Stimulated activated memory B cell treated with anti-CD40 and anti-IgM and Interleukin-4, amounts not matched to agents 10 μg/mL and 1 μg/mL and 100 μg/mL, for 72 hours (primary cell): Measurements from ENCODE around the gene DAB2.

ENCODE experiments used
- ATAC-seq: fragments of 150-1000 bp; cut with Tn5 transposase; 2 replicates; pipeline ENCODE4 v1.10.0; 2021
- H3K27ac Mint-ChIP-seq: one replicate; pipeline ENCODE4 v1.8.0; 2022; ENCODE audit warnings: mild to moderate bottlenecking, mixed read lengths
- H3K27me3 Mint-ChIP-seq: one replicate; pipeline ENCODE4 v1.8.0; 2022; ENCODE audit warnings: mixed read lengths
- H3K36me3 Mint-ChIP-seq: one replicate; pipeline ENCODE4 v1.8.0; 2022; ENCODE audit warnings: mixed read lengths
- H3K4me1 Mint-ChIP-seq: one replicate; pipeline ENCODE4 v1.8.0; 2022; ENCODE audit warnings: mixed read lengths
- H3K4me3 Mint-ChIP-seq: one replicate; pipeline ENCODE4 v1.8.0; 2022; ENCODE audit warnings: mild to moderate bottlenecking, moderate library complexity, mixed read lengths
- H3K9me3 Mint-ChIP-seq: one replicate; pipeline ENCODE4 v1.8.0; 2022; ENCODE audit warnings: mixed read lengths

Gene DAB2

GRCh38 chr5:39424736-39425637 is at the start of gene DAB2:
TSS of gene DAB2 (minus strand) at chr5:39424980. CDS start at chr5:39394320, 30,660 bp downstream.
- H3K36me3 Mint-ChIP-seq: no peaks in the 10 kb centered on the region
- no peaks in the 10 kb centered on the region for H3K9me3 Mint-ChIP-seq
- peaks cover 7% of the 10 kb centered on the region for H3K4me1 Mint-ChIP-seq
- peak within 1 kb of the TSS; percentile 87 for H3K4me3 Mint-ChIP-seq
- no peak within 1 kb of the TSS for H3K27ac Mint-ChIP-seq
- H3K27me3 Mint-ChIP-seq: peaks cover 52% of the 10 kb centered on the region
- peak; percentile 76 for ATAC-seq

- no peaks in the 10 kb centered on the region for H3K36me3 Mint-ChIP-seq
- H3K4me3 Mint-ChIP-seq: no peak overlapping the region
- no peaks in the 10 kb centered on the region for H3K4me1 Mint-ChIP-seq
- H3K27me3 Mint-ChIP-seq: peaks cover 12% of the 10 kb centered on the region
- no peak for ATAC-seq
- H3K9me3 Mint-ChIP-seq: no peaks in the 10 kb centered on the region
- no peak overlapping the region for H3K27ac Mint-ChIP-seq
Observed at GRCh38 chr5:39473156-39473775, 48.5 kb upstream of the DAB2 start.

DNA sequence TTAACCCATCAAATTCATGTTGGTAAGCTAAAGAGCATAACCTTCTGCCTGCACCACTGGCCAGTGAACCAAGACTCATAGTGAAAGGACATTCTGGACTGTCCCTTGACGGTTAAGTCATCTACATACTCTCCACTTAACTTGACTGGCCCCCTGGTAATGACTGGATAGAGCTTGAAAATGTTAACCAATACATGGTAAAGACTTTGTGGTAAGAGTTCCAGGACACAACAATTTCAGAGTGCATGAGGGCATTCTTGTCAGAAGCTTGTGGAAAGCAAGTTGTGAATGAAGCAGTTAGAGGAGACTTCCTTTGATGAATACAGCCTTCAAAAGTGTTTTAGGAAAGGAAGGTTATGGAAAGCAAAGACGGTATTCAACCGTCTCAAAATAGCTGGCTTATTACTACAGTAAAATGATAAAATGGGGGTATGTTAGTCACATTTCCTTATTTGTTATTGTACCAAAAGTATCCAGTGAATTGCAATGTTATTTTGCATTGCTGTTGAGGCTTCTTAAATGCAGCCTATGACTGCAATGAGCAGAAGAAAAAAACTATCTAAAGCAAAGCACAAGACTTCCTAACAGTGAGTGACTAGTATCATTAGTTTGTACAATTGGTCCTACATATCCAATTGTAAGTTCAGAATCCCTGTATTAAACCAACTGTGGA is 47.2 kb upstream of the DAB2 start:
- H3K4me3 Mint-ChIP-seq: no peak overlapping the region
- no peaks in the 10 kb centered on the region for H3K9me3 Mint-ChIP-seq
- H3K27me3 Mint-ChIP-seq: peaks cover 12% of the 10 kb centered on the region
- no peaks in the 10 kb centered on the region for H3K36me3 Mint-ChIP-seq
- H3K4me1 Mint-ChIP-seq: no peaks in the 10 kb centered on the region
- no peak for ATAC-seq
- H3K27ac Mint-ChIP-seq: no peak overlapping the region

- Mint-ChIP-seq H3K4me3 (no peak overlapping the region), H3K36me3 (no peaks in the 10 kb centered on the region), H3K4me1 (no peaks in the 10 kb centered on the region), H3K9me3 (no peaks in the 10 kb centered on the region), H3K27me3 (peaks cover 12% of the 10 kb centered on the region), H3K27ac (no peak overlapping the region)
- no peak for ATAC-seq
Observed at GRCh38 chr5:39470811-39471210, 46.0 kb upstream of the DAB2 start.

GRCh38 chr5:39469777-39470415 is 45.1 kb upstream of the DAB2 start:
- no peak for ATAC-seq
- peaks cover 8% of the 10 kb centered on the region for H3K27me3 Mint-ChIP-seq
- H3K27ac Mint-ChIP-seq: no peak overlapping the region
- no peaks in the 10 kb centered on the region for H3K9me3 Mint-ChIP-seq
- no peaks in the 10 kb centered on the region for H3K4me1 Mint-ChIP-seq
- H3K36me3 Mint-ChIP-seq: no peaks in the 10 kb centered on the region
- H3K4me3 Mint-ChIP-seq: no peak overlapping the region

DNA sequence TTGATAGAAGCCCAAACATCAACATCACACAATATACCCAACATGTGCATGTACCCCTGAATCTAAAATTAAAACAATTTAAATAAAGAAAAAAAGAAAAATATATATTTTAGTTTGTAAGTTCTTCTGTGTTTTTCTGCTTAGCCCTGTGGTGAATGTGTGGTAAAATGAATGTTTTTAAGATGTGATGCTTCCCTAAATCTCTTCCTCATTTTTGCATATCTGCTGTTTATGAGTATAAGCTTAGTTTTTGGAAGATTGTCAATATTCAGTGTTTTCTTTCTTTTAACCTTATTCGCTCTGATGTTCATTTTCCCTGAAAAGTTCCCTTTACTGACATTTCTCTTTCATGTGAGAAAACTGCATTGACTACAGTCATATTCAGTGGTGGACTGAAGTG is 44.4 kb upstream of the DAB2 start:
- Mint-ChIP-seq H3K36me3 (no peaks in the 10 kb centered on the region), H3K4me3 (no peak overlapping the region), H3K27me3 (peaks cover under 1% of the 10 kb centered on the region), H3K9me3 (no peaks in the 10 kb centered on the region), H3K4me1 (no peaks in the 10 kb centered on the region), H3K27ac (no peak overlapping the region)
- ATAC-seq: no peak

DNA sequence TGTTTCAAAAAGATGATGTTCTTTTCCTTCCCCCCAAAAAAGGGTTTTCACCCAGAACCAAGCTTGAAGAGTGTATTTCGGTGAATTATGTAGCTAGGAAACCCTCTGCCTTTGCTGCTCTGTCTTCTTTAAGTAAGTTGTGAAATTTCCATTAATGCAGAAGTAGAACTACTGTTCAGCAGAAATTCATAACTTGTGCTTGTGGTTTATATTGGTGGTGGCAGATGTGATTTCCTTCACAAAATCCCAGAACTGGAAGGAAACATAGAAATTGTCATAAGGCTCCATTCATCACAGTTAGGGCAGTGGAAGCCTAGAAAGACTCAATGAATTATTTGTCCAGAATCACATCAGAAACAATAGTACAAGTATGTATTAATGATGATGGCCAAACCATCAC is 42.1 kb upstream of the DAB2 start:
- Mint-ChIP-seq H3K4me1 (peaks cover 6% of the 10 kb centered on the region), H3K4me3 (no peak overlapping the region), H3K27me3 (no peaks in the 10 kb centered on the region), H3K36me3 (no peaks in the 10 kb centered on the region), H3K9me3 (no peaks in the 10 kb centered on the region), H3K27ac (no peak overlapping the region)
- no peak for ATAC-seq

- no peaks in the 10 kb centered on the region for H3K36me3 Mint-ChIP-seq
- H3K27me3 Mint-ChIP-seq: no peaks in the 10 kb centered on the region
- no peak overlapping the region for H3K27ac Mint-ChIP-seq
- no peaks in the 10 kb centered on the region for H3K9me3 Mint-ChIP-seq
- peaks cover 15% of the 10 kb centered on the region for H3K4me1 Mint-ChIP-seq
- no peak overlapping the region for H3K4me3 Mint-ChIP-seq
- no peak for ATAC-seq
Observed at GRCh38 chr5:39465843-39466242, 41.1 kb upstream of the DAB2 start.

DNA sequence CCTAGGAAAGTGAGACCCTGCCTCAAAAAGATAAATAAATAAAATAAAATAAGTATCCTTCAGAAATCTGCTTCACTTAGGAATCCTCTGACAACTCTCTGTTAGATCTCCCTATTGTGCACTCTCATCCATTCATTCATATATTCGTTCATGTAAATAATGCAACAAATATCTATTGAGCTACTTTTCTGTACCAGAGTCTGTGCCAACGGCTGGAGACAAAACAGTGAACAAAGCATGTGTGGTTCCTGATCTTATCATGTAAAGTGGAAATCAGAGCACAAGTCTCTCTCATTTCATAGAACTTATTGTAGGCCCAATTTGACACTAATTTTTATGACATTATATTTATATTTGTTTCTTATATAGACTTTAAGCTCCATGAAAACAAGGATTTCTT is 40.3 kb upstream of the DAB2 start:
- no peak overlapping the region for H3K4me3 Mint-ChIP-seq
- H3K36me3 Mint-ChIP-seq: no peaks in the 10 kb centered on the region
- no peak for ATAC-seq
- H3K27ac Mint-ChIP-seq: no peak overlapping the region
- H3K4me1 Mint-ChIP-seq: peaks cover 20% of the 10 kb centered on the region
- H3K27me3 Mint-ChIP-seq: no peaks in the 10 kb centered on the region
- H3K9me3 Mint-ChIP-seq: no peaks in the 10 kb centered on the region

GRCh38 chr5:39464088-39464487 is 39.3 kb upstream of the DAB2 start:
- Mint-ChIP-seq H3K9me3 (no peaks in the 10 kb centered on the region), H3K4me3 (no peak overlapping the region), H3K27ac (no peak overlapping the region), H3K36me3 (no peaks in the 10 kb centered on the region), H3K4me1 (peaks cover 22% of the 10 kb centered on the region), H3K27me3 (no peaks in the 10 kb centered on the region)
- no peak for ATAC-seq

DNA sequence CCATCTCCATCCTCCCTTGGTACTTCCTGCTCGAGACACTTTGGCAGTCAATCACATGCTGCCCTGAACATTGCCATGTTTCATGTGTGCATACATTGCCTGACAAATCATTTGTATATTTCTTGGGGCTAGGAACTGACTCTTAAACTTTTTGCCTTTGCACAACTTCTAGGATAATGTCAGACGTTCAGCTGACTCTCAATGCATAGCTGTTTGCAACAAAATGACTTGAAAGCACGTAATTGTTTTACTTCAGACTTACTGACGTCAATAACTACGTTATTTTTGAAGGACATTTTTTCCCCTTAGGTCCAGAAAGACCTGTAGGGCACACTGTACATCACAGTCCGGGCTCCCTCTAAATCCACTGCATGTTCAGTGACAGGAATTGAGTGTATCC is 37.4 kb upstream of the DAB2 start:
- no peaks in the 10 kb centered on the region for H3K36me3 Mint-ChIP-seq
- ATAC-seq: no peak
- H3K4me1 Mint-ChIP-seq: peaks cover 22% of the 10 kb centered on the region
- no peaks in the 10 kb centered on the region for H3K27me3 Mint-ChIP-seq
- no peak overlapping the region for H3K27ac Mint-ChIP-seq
- no peaks in the 10 kb centered on the region for H3K9me3 Mint-ChIP-seq
- no peak overlapping the region for H3K4me3 Mint-ChIP-seq

- peak; percentile 97 for ATAC-seq
- Mint-ChIP-seq H3K27me3 (no peaks in the 10 kb centered on the region), H3K27ac (peak overlapping the region; percentile 51), H3K4me1 (peaks cover 29% of the 10 kb centered on the region), H3K36me3 (no peaks in the 10 kb centered on the region), H3K4me3 (peak overlapping the region; percentile 1), H3K9me3 (no peaks in the 10 kb centered on the region)
Observed at GRCh38 chr5:39461007-39461682, 36.4 kb upstream of the DAB2 start.

GRCh38 chr5:39459907-39460306 is 35.1 kb upstream of the DAB2 start:
- Mint-ChIP-seq H3K27me3 (no peaks in the 10 kb centered on the region), H3K9me3 (no peaks in the 10 kb centered on the region), H3K36me3 (no peaks in the 10 kb centered on the region), H3K27ac (no peak overlapping the region), H3K4me3 (no peak overlapping the region), H3K4me1 (peaks cover 38% of the 10 kb centered on the region)
- ATAC-seq: no peak

DNA sequence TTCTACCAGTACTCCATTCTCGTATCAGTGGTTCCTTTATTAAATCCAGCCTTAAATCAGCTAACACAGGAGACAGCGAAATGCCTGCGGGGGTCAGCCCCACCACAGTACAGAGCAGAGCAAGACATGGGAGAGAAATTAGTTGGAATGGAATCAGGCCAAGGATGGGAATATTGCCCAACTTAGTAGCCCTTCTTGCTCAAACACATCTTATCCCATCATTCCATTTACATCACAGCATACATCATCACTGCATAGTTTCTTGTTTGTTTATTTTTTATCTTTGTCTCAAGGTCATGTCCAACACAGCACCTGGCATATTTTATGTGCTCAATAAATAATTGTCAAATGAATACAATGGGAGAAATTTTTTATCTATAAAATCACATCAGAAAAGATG is 34.3 kb upstream of the DAB2 start:
- Mint-ChIP-seq H3K4me3 (no peak overlapping the region), H3K27ac (no peak overlapping the region), H3K27me3 (no peaks in the 10 kb centered on the region), H3K9me3 (no peaks in the 10 kb centered on the region), H3K36me3 (no peaks in the 10 kb centered on the region), H3K4me1 (peaks cover 38% of the 10 kb centered on the region)
- no peak for ATAC-seq

DNA sequence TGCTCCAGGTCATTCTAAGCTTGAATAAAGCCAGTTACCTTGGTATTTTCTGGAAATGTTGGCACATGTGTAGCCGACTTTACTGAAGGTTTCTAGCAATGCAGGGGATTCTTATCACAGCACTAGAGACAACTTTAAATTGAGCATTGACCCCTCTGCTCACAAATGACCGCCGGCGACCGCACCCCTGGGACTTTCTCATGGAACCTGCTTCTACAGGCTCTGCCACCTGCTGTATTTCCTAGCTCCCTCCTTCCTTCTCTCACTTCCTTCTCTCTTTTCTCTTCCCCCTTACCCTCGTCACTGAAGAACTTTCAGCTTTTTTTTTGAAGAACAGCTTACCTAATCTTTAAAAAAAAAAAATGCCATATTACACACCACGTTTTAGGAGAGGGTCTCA is 30.9 kb upstream of the DAB2 start:
- peaks cover 22% of the 10 kb centered on the region for H3K4me1 Mint-ChIP-seq
- no peaks in the 10 kb centered on the region for H3K9me3 Mint-ChIP-seq
- no peak overlapping the region for H3K4me3 Mint-ChIP-seq
- no peak overlapping the region for H3K27ac Mint-ChIP-seq
- ATAC-seq: no peak
- H3K27me3 Mint-ChIP-seq: no peaks in the 10 kb centered on the region
- H3K36me3 Mint-ChIP-seq: no peaks in the 10 kb centered on the region
